HPDE6-E6E7 (cell line): ENCODE results near the gene GNG7.
"Not testable (repeated sequence)": the region's sequence is repeated elsewhere in the genome, so short reads cannot be mapped to it uniquely, and the experiment has no call there.

Source experiments
- DNase-seq: peaks from one replicate; pipeline ENCODE4 v3.0.0; 2011; ENCODE audit warnings: missing footprints; ENCODE audit errors: extremely low spot score

The GNG7 gene

GRCh38 chr19:2464389-2464788 is 238.1 kb downstream of the GNG7 start:
- no peak for DNase-seq

- DNase-seq, result not testable (repeated sequence)
Measured at GRCh38 chr19:2463694-2464093, 238.8 kb downstream of the GNG7 start.

- peak; percentile 47 for DNase-seq
Measured at GRCh38 chr19:2462635-2463421, 239.7 kb downstream of the GNG7 start.

- DNase-seq, result peak; percentile 51
Measured at GRCh38 chr19:2461751-2462634, 240.5 kb downstream of the GNG7 start.
